G401 (cell line): ENCODE measurements around the gene CR1. TPM values are rescaled to one million over a fixed set of nuclear protein-coding genes. Genes with fewer than 3 reads are reported as not detected.
A peak's percentile ranks its signal among the peaks of the same experiment; 100 is the strongest.
"Not testable (repeated sequence)": the region's sequence is repeated elsewhere in the genome, so short reads cannot be mapped to it uniquely, and the experiment has no call there.

Experiments
- DNase-seq: peaks from one replicate; pipeline ENCODE4 v3.0.0-alpha.2; 2015; ENCODE audit warnings: low spot score
- in situ Hi-C: cut with HindIII; loops from 2 replicates; pipeline ENCODE4 v1.10.0; 2016; ENCODE audit warnings: low sequenced_read_pairs, mixed read lengths
- total RNA-seq: library from RNA; depleted of rRNA; stranded (reverse); fragments of >200 nt; shearing (Covaris generic); gene quantifications from 2 replicates; pipeline ENCODE4 v1.2.3, GENCODE V29; 2014

CR1 gene
- total RNA-seq, 1 experiment from 2014 or later = not detected

DNA sequence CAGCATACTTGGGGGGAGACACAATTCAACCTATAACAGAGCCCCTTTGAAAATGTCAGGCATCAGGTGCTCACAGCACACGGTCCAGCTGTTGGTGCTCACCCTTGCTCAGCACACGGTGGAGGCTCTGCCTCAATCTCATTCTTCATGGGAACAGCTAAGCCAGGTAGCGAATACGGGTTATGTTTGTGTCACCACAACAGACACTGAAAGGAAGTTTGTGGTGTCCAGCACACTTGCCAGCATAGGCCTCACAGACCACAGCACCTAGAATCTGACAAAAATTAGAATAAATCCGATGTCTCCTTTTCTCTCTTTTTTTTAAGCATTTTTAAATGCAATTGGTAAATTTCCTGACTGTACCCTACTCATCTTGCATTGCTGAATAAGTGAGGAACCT is 77.1 kb downstream of the CR1 start:
- in situ Hi-C loops, DNase-seq: not testable (repeated sequence)

DNA sequence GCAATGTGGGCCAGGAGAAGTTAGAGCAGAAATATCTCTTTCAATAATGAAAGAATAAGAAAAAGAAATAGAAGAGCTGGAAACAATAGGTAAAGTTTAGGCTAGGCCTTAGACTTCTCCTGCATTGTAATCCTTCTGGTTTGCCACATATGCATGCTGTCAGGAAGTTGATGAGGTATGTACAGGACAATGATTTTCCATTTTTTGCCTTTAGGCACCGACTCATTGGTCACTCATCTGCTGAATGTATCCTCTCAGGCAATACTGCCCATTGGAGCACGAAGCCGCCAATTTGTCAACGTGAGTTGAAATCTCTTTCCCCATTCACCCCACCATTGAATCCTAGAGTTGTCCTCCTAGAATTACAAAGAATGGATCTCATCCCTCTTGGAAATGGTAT is 79.4 kb downstream of the CR1 start:
- DNase-seq, in situ Hi-C loops: not testable (repeated sequence)

DNA sequence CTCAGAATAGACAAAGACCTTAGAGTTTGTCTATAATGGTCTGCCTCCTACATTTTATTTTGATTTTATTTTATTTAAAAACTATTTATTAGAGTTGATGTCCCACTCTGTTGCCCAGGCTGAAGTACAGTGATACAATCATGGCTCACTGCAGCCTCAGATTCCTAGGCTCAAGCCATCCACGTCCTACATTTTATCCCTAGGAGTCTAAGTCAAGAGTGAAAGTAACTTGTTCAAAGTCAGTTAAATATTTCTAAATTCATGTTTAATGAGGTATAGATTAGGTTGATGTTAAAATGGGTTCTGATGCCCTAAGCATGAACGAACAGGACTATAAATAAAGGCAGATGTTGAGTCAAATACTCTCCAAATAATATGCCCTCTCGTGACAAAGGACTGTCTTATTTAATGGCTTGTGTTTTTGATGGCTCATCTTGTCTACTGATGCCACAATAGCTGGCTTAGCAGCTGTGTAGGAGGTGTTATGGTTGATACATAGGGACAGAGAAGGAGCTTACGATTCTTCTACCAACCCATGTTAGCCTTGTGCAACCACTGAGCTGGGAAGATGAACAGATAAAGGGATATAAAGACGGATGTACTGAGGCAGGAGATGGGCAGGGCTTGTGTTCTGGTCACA is 83.0 kb downstream of the CR1 start:
- in situ Hi-C loops = no loop called here
- DNase-seq = no peak

DNA sequence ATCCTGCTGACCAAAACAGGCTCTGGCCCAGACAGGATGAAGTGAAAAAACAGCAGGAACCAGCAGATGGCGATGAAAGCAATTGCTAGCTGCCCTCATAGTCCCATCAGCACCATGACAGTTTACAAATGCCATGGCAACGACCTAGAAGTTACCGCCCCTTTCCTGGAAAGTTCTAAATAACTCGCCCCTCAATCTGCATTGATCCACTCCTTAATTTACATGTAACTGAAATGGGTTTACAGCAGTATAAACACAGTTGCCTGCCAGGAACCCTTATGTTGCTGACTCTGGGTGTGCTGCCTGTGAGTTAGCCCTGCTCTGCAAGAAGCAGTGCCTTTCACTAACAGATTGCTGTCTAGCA is 83.5 kb downstream of the CR1 start:
- peak; percentile 40 for DNase-seq
- in situ Hi-C loops = no loop called here

DNA sequence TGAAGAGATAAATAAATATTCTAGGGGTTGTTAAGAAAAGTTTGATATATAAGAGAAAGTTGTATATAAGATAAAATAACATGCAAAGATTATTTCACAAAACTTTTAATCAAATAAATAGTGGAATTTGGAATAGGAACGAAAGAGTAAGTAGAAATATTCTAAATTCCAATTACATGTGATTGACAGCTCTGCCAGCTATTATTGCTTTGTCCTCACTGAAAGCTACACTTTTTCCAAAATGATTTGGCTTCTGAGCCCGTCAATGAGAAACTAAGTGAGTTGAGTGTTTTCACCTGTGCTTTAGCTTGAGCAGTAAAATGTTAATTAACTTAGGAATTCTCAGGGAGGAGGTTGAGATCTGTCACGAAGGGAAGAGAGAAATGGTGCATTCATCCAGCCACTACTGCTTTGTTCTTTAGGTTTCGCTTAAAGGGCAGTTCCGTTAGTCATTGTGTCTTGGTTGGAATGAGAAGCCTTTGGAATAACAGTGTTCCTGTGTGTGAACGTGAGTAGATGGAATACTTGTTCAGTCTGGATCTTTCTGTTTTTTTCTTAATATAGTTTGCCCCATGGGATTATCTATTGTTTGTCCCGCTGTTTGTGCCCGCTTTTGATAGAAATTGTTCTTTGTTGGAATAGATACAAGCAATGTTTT is 85.7 kb downstream of the CR1 start:
- no peak for DNase-seq
- in situ Hi-C loops = no loop called here

DNA sequence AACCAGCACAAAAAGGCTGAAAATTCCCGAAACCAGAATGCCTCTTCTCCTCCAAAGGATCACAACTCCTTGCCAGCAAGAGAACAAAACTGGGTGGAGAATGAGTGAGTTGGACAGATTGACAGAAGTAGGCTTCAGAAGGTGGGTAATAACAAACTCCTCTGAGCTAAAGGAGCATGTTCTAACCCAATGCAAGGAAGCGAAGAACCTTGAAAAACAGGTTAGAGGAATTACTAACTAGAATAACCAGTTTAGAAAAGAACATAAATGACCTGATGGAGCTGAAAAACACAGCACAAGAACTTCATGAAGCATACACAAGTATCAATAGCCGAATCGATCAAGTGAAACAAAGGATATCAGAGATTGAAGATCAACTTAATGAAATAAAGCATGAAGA is 93.5 kb downstream of the CR1 start:
- in situ Hi-C loops, DNase-seq: not testable (repeated sequence)

DNA sequence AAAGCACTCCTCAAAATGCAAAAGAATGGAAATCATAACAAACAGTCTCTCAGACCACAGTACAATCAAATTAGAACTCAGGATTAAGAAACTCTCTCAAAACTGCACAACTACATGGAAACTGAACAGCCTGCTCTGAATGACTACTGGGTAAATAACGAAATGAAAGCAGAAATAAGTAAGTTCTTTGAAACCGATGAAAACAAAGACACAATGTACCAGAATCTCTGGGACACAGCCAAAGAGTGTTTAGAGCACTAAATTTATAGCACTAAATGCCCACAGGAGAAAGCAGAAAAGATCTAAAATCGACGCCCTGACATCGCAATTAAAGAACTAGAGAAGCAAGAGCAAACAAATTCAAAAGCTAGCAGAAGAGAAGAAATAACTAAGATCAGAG is 95.2 kb downstream of the CR1 start:
- DNase-seq, in situ Hi-C loops: not testable (repeated sequence)

DNA sequence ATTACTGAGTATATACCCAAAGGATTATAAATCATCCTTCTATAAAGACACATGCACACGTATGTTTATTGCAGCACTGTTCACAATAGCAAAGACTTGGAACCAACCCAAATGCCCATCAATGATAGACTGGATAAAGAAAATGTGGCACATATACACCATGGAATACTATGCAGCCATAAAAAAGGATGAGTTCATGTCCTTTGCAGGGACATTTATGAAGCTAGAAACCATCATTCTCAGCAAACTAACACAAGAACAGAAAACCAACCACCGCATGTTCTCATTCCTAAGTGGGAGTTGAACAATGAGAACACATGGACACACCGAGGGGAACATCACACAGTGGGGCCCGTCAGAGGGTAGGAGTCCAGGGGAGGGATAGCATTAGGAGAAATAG is 98.1 kb downstream of the CR1 start:
- DNase-seq, in situ Hi-C loops: not testable (repeated sequence)

DNA sequence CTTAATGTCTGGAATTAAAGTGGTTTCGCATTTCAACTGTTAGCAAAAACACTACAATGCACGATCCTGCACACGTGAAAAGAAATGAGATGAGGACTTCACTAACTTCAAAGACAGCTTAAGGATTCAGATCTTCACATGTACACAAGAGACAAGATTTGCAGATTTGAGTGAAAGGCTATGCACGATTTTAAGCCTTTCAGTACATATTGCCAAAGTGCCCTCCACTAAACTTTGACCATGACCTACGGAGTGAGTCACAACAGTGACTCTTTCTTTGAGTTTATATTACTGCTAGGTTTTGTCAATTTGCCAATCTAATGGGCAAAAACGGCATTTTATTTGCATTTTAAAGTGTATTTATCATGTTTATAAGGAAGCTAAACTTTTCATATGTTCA is 107.8 kb downstream of the CR1 start:
- in situ Hi-C loops = no loop called here
- DNase-seq = no peak

DNA sequence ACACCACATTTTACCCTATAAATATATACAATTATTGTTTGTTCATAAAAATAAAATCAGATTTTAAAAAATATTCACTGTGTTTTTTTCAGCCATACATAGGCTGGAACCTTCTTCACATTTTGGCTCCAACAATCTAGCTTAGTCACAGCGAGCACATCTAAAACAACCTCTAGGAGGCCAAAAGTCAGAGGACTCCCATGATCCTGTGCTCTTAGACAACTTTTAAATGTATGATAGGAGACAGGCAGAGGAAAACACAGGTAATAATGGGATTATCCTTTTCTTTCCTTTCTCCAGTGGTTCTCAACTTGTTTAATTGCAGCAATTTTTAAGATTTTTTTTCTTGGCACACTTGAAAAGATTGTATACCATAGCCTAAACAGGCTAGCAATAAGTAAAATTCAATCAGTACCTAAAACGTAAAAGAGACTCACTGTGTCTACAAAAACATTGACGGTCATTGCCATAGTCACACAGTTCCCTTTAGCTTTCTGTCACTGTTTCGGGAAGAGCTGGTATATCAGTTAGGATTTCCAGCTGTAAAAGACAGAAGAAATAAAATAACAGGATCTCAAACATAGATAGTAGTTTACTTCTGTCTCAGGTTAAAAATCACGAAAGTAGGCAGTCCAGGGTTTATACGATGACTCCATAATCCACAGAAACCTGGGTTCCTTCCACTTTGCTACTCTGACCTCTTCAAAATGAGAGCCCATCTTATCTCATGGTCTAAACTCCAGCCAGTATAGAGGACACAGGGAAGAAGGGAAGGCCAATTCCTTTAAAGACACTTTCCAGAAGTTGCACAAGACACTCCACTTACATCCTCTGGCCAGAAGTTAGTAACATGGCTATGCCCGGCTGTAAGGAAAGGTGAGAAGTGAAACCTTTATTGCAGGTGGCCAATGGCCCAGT is 109.7 kb downstream of the CR1 start:
- in situ Hi-C loops = no loop called here
- no peak for DNase-seq

DNA sequence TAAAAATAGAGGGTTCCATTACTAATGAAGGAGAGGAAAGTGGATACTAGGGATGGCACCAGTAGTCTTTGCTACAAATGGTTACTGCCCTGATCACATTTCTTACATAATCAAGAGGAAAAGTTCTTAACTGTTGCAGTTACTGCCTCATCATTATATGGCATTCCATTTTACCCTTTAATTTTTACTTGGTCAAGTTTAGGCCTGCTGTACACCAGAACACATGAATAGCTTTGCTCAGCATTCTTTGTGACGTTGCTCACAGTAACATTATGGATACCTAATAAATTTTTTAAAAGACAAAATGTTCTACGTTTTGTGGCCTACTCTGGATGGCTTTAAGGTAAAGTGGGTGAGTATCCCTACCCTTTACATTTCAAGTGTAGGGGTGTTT is 110.4 kb downstream of the CR1 start:
- DNase-seq = no peak
- in situ Hi-C loops = no loop called here

DNA sequence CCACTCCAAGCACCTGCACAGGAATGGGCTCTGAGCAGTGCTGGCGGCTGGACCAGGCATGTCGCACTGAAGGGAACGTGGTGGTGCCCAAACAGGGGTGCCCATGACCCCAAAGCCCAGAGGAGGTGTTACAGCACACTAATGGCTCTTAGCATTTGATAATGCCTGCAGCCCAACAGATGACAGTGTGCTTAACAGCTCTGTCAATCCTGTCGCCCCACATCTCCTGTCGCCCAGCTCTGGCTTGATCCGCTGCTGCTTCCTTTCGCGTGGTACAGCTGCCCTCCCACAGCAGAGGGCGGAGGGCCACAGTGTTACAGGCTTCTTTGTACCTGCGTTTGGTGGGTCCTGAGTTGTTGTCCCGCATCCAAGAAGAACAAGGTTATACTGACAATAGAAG is 116.8 kb downstream of the CR1 start:
- in situ Hi-C loops = no loop called here
- no peak for DNase-seq

DNA sequence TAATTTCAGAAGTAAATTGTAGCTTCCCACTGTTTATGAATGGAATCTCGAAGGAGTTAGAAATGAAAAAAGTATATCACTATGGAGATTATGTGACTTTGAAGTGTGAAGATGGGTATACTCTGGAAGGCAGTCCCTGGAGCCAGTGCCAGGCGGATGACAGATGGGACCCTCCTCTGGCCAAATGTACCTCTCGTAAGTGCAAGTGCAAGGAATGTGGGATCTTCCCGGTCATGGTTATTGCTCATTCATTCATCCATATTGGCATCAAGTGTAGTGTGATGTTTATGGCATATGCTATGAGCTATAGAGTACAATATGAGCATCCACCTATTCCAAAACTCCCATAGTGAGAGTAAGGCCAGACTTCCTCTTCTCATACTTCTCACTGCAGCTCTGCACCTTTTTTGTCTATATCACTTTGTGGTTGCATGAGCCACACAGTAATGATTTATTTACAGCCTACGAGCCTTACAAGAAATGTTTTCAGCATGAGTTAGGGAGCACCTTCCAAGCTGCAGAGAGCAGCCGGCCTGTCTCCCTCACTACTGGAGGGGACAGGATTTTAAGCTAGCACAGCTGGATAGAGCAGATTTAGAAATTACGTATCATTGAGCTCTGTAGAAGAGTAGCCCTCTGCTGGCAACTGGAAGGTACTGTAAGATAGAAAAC is 124.0 kb downstream of the CR1 start:
- DNase-seq = peak; percentile 11
- in situ Hi-C loops = no loop called here

DNA sequence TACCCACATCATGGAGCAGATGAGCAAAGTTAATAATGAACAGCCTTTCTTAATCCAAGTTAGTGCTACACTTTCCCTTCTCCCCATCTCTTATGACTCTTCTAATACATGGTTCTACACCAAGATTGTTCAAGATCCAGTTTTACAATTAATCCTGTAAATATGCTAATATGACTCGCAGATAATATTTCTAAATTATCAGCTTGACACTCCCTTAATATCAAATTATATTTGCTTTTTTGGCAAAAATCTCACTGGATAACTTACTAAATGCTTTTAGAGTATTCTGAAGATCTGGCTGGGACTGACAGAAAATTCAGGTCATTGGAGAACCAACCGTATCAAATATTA is 124.6 kb downstream of the CR1 start:
- in situ Hi-C loops = no loop called here
- DNase-seq = no peak

DNA sequence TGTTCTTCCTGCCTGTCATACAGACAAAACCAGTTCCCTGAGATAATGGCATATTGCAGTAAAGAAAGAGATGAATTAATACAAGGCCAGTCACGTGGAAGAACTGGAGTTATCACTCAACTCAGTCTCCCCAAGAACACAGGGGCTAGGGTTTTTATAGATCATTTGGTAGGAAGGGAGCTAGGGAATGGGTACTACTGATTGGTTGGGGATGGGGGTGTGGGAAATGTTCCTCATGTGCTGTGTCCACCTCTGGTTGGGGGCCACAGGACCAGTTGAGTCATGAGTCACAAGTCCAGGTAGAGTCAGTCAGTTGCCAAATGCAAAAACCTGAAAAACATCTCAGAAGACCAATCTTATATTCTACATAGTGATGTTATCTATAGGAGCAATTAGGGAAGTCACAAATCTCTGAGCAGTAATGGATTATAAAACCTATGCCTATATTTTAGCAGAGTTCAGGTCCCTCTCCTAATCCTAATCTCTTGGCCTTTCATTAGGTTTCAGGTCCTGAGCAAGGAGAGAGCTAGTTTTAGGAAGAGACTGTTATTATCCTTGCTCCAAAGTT is 129.6 kb downstream of the CR1 start:
- in situ Hi-C loops, DNase-seq: not testable (repeated sequence)

DNA sequence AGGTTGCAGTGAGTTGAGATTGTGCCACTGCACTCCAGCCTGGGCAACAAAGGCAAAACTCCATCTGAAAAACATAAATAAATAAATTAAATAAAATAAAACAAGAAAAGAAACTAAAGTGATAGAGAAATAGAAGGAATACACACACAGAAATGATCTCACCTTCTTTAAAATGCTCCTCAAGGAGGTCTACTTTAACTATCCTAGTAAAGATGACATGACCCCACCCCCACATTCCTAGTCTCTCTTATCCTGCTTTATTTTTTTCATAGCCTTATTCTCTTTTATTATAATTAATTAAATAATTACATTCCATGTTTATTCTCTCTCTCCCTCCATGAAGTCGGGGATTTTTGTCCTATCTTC is 131.0 kb downstream of the CR1 start:
- in situ Hi-C loops = no loop called here
- DNase-seq = no peak

DNA sequence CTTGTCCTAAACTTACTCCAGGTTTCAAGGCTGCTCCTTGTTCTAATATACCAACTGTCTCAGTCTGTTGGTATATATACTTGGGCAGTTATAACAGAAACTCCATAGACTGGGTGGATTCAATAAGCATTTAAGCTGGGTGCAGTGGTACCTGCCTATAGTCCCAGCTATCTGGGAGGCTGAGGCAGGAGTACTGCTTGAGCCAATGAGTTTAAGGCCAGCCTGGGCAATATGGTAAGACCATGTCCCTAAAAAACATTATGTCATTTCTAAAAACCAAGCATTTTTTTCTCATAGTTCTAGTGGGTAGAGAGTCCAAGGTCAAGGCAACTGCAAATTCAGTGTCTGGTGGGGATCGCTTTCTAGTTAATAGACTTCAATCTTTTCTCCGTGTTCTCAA is 131.5 kb downstream of the CR1 start:
- DNase-seq = no peak
- in situ Hi-C loops = no loop called here

DNA sequence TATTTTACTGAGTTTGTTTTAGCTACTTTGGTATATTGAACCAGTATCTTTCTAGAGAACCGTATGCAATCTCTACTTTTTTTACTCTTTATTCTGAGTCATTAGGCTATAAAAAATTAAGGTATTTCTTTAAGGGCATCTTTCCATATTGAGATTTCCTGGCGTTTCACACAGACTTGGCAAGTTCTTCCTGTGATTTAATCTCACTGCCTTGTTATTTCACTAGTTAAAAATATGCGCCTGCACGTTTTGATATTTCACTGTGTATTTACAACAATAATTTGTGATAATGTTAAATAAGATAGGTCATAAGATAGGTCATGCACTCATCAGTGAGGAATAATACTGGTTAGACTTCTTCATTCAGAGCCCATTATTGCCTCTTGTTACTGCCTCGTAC is 132.8 kb downstream of the CR1 start:
- in situ Hi-C loops = no loop called here
- peak; percentile 4 for DNase-seq

DNA sequence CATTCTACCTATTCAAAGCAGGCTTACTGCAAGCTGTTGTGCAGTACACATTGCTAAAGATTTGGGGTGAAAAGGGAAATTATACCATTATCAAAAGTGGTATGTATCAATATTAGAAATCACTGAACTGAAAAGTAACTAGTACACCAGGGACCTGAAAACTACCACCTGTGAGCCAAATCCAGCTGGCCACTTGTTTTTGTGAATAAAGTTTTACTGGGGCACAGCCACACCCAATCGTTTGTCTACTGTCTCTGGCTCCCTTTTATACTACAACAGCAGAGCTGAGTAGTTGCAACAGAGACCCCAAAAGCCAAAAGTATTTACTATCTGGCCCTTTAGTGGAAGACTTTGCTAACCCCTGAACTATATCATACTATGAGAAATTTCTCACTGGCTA is 135.2 kb downstream of the CR1 start:
- DNase-seq = no peak
- in situ Hi-C loops = no loop called here

DNA sequence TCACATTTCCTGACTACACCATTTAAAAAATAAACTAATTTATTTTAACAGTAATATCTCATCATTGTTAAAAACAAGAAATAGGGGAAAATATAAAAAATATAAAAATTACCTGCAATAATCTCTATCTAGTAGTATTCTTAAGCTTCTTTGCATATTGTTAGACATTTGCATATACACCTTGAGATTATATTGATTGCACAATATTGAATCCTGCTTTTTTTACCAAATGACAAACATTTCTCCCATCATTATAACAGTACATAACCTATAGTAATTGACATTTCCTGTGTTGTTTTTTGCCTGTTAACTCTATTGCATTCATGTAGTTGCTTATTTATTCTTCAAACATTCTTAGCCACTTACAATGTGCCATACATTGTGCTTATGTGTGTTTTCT is 137.3 kb downstream of the CR1 start:
- in situ Hi-C loops = no loop called here

More for the DNA sequence above, 137.3 kb downstream of the CR1 start:
- no peak for DNase-seq
